ENCODE results near the gene PCDH9. TPM values are rescaled to one million over a fixed set of nuclear protein-coding genes. Genes with fewer than 3 reads are reported as not detected.

PCDH9 gene
- total and polyA plus RNA-seq, 3 donors from 2014 or later, result 2.3 to 4.6 (median 3.5) TPM

GRCh38 chr13:67017276-67017675 is 212.9 kb downstream of the PCDH9 start:
- Histone ChIP-seq H3K27ac (no peak overlapping the region), H3K9me3 (no peaks in the 10 kb centered on the region), H3K36me3 (ENCODE audit: low read depth, missing control alignments) (no peaks in the 10 kb centered on the region), H3K4me1 (no peaks in the 10 kb centered on the region), H3K27me3 (no peaks in the 10 kb centered on the region), H3K4me3 (no peak overlapping the region)
- intact Hi-C loops (cut with DNase I; ENCODE audit: low total_unique reads), result no loop called here
- TF ChIP-seq, protein P1, sequence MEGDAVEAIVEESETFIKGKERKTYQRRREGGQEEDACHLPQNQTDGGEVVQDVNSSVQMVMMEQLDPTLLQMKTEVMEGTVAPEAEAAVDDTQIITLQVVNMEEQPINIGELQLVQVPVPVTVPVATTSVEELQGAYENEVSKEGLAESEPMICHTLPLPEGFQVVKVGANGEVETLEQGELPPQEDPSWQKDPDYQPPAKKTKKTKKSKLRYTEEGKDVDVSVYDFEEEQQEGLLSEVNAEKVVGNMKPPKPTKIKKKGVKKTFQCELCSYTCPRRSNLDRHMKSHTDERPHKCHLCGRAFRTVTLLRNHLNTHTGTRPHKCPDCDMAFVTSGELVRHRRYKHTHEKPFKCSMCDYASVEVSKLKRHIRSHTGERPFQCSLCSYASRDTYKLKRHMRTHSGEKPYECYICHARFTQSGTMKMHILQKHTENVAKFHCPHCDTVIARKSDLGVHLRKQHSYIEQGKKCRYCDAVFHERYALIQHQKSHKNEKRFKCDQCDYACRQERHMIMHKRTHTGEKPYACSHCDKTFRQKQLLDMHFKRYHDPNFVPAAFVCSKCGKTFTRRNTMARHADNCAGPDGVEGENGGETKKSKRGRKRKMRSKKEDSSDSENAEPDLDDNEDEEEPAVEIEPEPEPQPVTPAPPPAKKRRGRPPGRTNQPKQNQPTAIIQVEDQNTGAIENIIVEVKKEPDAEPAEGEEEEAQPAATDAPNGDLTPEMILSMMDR (IDR thresholded peaks at IDR 0.05), result no peak
- TF ChIP-seq POLR2A (IDR thresholded peaks at IDR 0.05), result no peak
- DNase-seq, result no peak
- WGBS, 2 donors, result 79 to 92% methylated on average over 2 of the region's 2 CpGs

- H3K27me3 ChIP-seq, result no peaks in the 10 kb centered on the region
- TF ChIP-seq, protein P1 (IDR thresholded peaks at IDR 0.05), result no peak
- no peak for TF ChIP-seq POLR2A (IDR thresholded peaks at IDR 0.05)
- H3K9me3 ChIP-seq, result no peaks in the 10 kb centered on the region
- no peak for DNase-seq
- no peak overlapping the region for H3K27ac ChIP-seq
- H3K36me3 ChIP-seq (ENCODE audit: low read depth, missing control alignments), result no peaks in the 10 kb centered on the region
- intact Hi-C loops (cut with DNase I; ENCODE audit: low total_unique reads), result no loop called here
- no peak overlapping the region for H3K4me3 ChIP-seq
- 94 to 95% methylated on average over 2 of the region's 2 CpGs for WGBS, 2 donors
- H3K4me1 ChIP-seq, result no peaks in the 10 kb centered on the region
Observed at GRCh38 chr13:67015976-67016600, 214.0 kb downstream of the PCDH9 start.

DNA sequence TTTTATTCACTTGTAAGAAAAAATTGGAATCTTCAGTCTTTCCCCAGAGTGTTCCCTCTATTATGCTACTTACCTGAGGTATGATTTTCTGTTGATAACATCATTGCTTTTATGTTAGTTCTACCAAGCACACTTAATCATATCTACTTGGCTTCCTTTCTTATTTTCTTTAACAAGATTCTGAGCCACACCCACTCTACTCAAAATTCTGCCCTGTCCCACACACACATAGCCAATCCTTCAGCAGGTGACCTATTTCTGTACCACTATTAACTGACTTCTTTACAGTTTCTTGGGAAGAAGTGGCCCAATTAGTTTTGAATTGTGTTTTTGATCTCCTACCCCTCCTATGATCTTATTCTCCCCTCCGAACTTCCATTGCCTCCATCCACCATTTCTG is 215.7 kb downstream of the PCDH9 start:
- Histone ChIP-seq H3K4me3 (no peak overlapping the region), H3K9me3 (no peaks in the 10 kb centered on the region), H3K36me3 (ENCODE audit: low read depth, missing control alignments) (no peaks in the 10 kb centered on the region), H3K4me1 (no peaks in the 10 kb centered on the region), H3K27ac (no peak overlapping the region), H3K27me3 (no peaks in the 10 kb centered on the region)
- 86 to 96% methylated on average over 1 of the region's 1 CpG for WGBS, 2 donors
- TF ChIP-seq, protein P1 (IDR thresholded peaks at IDR 0.05), result no peak
- TF ChIP-seq POLR2A (IDR thresholded peaks at IDR 0.05), result no peak
- DNase-seq, result no peak
- intact Hi-C loops (cut with DNase I; ENCODE audit: low total_unique reads), result no loop called here

- Histone ChIP-seq H3K4me3 (no peak overlapping the region), H3K36me3 (ENCODE audit: low read depth, missing control alignments) (no peaks in the 10 kb centered on the region), H3K27ac (no peak overlapping the region), H3K27me3 (no peaks in the 10 kb centered on the region), H3K9me3 (no peaks in the 10 kb centered on the region), H3K4me1 (no peaks in the 10 kb centered on the region)
- DNase-seq, result no peak
- 88 to 90% methylated on average over 2 of the region's 2 CpGs for WGBS, 2 donors
- intact Hi-C loops (cut with DNase I; ENCODE audit: low total_unique reads), result no loop called here
- TF ChIP-seq, protein P1 (IDR thresholded peaks at IDR 0.05), result no peak
- no peak for TF ChIP-seq POLR2A (IDR thresholded peaks at IDR 0.05)
Observed at GRCh38 chr13:67013709-67014108, 216.4 kb downstream of the PCDH9 start.

GRCh38 chr13:67008075-67008668 is 222.0 kb downstream of the PCDH9 start:
- TF ChIP-seq, protein P1 (IDR thresholded peaks at IDR 0.05), result no peak
- TF ChIP-seq POLR2A (IDR thresholded peaks at IDR 0.05), result no peak
- WGBS, 2 donors, result 88 to 98% methylated on average over 1 of the region's 1 CpG
- H3K27me3 ChIP-seq, result no peaks in the 10 kb centered on the region
- no peaks in the 10 kb centered on the region for H3K9me3 ChIP-seq
- no peak for DNase-seq
- no peaks in the 10 kb centered on the region for H3K4me1 ChIP-seq
- no peaks in the 10 kb centered on the region for H3K36me3 ChIP-seq (ENCODE audit: low read depth, missing control alignments)
- H3K4me3 ChIP-seq, result no peak overlapping the region
- intact Hi-C loops (cut with DNase I; ENCODE audit: low total_unique reads), result no loop called here
- no peak overlapping the region for H3K27ac ChIP-seq
